Brain microvascular endothelial cell (primary cell): Measurements from ENCODE around the gene EYS.

ENCODE experiments used
- DNase-seq: peaks from one replicate; pipeline ENCODE4 v3.0.0-alpha.2; 2020
- H3K27ac ChIP-seq: fragments of 250-450 bp; sonication (Bioruptor Pico); 2 replicates; pipeline ENCODE4 v1.5.1; 2020; ENCODE audit warnings: mild to moderate bottlenecking, moderate library complexity
- H3K27me3 ChIP-seq: fragments of 250-450 bp; sonication (Bioruptor Pico); replicated peaks from 2 replicates; pipeline ENCODE4 v1.5.1; 2020; ENCODE audit warnings: mild to moderate bottlenecking
- H3K36me3 ChIP-seq: fragments of 250-450 bp; sonication (Bioruptor Pico); replicated peaks from 2 replicates; pipeline ENCODE4 v1.5.1; 2020; ENCODE audit warnings: mild to moderate bottlenecking
- H3K4me3 ChIP-seq: 2 replicates; pipeline ENCODE4 v1.5.1; 2011; ENCODE audit warnings: low read depth, mild to moderate bottlenecking, control low read depth, low read length, moderate library complexity
- CTCF ChIP-seq: IDR thresholded peaks from 2 replicates; pipeline ENCODE4 v1.5.1; 2011; ENCODE audit warnings: low read depth, mild to moderate bottlenecking, moderate library complexity, low read length, control low read depth, inconsistent platforms; ENCODE audit errors: missing control alignments
- in situ Hi-C: cut with HindIII; loops from 2 replicates; pipeline ENCODE4 v1.10.0; 2017; ENCODE audit warnings: low sequenced_read_pairs, low pct_ligation_motif_present

The EYS gene

GRCh38 chr6:64672131-64672530, 1034.9 kb downstream of the EYS start:
- in situ Hi-C loops: no loop called here
- no peak overlapping the region for H3K27ac ChIP-seq
- no peak for DNase-seq
- no peaks in the 10 kb centered on the region for H3K36me3 ChIP-seq
- no peak overlapping the region for H3K4me3 ChIP-seq
- no peaks in the 10 kb centered on the region for H3K27me3 ChIP-seq
- no peak for TF ChIP-seq CTCF

DNA sequence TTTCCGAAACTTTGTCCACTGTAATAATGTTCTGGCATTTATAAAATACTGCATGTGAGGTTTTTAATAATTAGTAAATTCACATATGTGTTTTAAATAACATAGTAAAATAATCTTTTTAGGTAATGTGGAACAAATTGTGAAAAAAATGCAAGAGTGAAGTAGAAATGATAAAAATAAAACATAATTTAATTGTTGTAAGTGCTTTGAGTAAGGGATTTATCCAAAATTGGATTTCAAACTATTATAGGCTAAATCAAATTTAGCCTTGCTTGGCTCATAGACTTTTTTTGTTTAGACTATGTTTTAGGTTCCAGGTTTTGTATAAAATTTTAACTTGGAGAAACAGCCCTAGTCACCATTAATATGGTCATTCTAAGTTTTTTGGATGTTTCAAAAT, 1041.9 kb downstream of the EYS start:
- no peak for TF ChIP-seq CTCF
- Histone ChIP-seq H3K36me3 (no peaks in the 10 kb centered on the region), H3K4me3 (no peak overlapping the region), H3K27me3 (no peaks in the 10 kb centered on the region), H3K27ac (no peak overlapping the region)
- in situ Hi-C loops: no loop called here
- no peak for DNase-seq

DNA sequence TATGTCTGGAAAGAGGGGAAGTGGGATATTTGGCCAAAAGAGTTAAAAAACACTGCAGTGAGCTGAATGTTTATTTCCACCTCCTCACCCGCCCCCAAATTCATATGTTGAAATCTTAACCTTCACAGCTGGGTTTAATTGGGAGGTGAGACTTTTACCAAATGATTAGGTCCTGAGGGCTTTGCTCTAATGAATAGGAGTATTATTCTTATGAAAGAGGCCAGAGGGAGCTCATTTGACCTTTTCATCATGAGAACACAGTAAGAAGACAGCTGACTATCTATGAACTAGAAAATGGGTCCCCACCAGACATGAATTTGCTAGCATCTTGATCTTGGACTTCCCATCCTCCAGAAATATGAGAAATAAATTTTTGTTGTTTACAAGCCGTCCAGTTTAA, 1042.5 kb downstream of the EYS start:
- Histone ChIP-seq H3K36me3 (no peaks in the 10 kb centered on the region), H3K27me3 (no peaks in the 10 kb centered on the region), H3K27ac (no peak overlapping the region), H3K4me3 (no peak overlapping the region)
- in situ Hi-C loops: no loop called here
- DNase-seq: no peak
- TF ChIP-seq CTCF: no peak

- Histone ChIP-seq H3K4me3 (no peak overlapping the region), H3K27ac (no peak overlapping the region), H3K36me3 (no peaks in the 10 kb centered on the region), H3K27me3 (no peaks in the 10 kb centered on the region)
- no peak for TF ChIP-seq CTCF
- no peak for DNase-seq
- in situ Hi-C loops: no loop called here
These were observed 1063.0 kb downstream of the EYS start for GRCh38 chr6:64644024-64644423.

GRCh38 chr6:64630901-64631300, 1076.1 kb downstream of the EYS start:
- no peak for TF ChIP-seq CTCF
- H3K27ac ChIP-seq: no peak overlapping the region
- H3K36me3 ChIP-seq: no peaks in the 10 kb centered on the region
- H3K27me3 ChIP-seq: no peaks in the 10 kb centered on the region
- no peak overlapping the region for H3K4me3 ChIP-seq
- DNase-seq: no peak
- in situ Hi-C loops: no loop called here

GRCh38 chr6:64622944-64623343, 1084.1 kb downstream of the EYS start:
- no peak for TF ChIP-seq CTCF
- no peaks in the 10 kb centered on the region for H3K27me3 ChIP-seq

More at GRCh38 chr6:64622944-64623343, 1084.1 kb downstream of the EYS start:
- in situ Hi-C loops: no loop called here
- DNase-seq: no peak
- H3K36me3 ChIP-seq: no peaks in the 10 kb centered on the region
- H3K4me3 ChIP-seq: no peak overlapping the region
- H3K27ac ChIP-seq: no peak overlapping the region
